HG03095 (cell line): ENCODE data around the gene GRK5.

ENCODE experiments used
- ATAC-seq: cut with Tn5 transposase; IDR thresholded peaks from one replicate; pipeline ENCODE4 v1.9.1; 2021; ENCODE audit warnings: moderate library complexity; ENCODE audit not compliant: unreplicated experiment

GRK5 gene

DNA sequence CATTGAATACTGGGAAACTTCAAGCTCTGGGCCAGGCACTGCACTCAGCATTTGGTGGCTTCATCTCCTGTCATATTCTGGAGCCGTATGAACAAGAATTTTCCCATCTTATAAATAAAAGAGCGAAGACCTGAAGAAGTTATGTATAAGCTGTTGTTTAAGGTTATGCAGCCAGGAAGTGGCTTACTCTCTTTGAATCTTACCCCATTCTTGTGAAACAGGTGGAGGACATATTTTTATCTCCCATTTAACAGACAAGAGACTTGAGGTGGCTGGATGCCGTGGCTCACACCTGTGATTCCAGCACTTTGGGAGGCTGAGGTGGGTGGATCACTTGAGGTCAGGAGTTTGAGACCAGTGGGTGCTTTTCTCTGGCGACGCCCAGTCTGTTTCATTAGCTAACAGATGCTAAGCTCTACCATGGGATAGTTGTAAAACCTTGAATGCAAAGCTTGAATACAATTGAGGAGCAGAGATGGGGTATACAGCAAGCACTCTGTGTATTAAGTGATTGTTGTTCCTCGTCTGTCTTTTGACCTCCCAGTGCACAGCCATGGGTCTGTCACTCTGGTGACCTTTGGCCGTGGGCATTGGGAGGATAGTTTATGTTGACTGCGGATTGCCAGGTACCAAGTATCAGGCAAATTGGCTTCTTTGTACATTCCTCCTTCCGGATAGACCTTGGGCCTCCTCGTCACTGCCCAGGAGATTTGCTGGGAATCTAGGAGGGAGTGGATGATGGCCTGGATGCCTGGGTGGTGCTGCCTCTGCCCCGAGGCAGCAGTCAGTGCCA lies 85.8 kb downstream of the GRK5 start:
- no peak for ATAC-seq

DNA sequence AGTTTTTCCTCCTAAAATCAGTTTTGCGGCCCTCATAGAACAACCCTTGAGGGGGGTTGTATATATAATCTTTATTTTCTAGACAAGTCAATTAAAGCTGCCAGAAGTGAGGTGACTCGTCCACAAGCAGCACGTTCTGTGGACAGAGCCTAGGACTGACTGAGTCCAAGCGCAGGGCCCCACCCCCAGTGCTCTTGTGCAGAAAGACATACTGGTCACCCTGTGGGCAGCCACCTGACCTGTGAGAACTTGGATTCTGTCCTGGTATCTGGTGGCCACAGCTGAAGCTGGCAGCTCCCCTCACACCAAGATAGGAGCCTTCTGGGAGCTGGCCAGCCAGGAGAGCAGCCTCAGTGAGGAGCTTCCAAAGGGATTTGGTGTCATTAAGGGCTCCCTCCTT lies 89.3 kb downstream of the GRK5 start:
- ATAC-seq = no peak

DNA sequence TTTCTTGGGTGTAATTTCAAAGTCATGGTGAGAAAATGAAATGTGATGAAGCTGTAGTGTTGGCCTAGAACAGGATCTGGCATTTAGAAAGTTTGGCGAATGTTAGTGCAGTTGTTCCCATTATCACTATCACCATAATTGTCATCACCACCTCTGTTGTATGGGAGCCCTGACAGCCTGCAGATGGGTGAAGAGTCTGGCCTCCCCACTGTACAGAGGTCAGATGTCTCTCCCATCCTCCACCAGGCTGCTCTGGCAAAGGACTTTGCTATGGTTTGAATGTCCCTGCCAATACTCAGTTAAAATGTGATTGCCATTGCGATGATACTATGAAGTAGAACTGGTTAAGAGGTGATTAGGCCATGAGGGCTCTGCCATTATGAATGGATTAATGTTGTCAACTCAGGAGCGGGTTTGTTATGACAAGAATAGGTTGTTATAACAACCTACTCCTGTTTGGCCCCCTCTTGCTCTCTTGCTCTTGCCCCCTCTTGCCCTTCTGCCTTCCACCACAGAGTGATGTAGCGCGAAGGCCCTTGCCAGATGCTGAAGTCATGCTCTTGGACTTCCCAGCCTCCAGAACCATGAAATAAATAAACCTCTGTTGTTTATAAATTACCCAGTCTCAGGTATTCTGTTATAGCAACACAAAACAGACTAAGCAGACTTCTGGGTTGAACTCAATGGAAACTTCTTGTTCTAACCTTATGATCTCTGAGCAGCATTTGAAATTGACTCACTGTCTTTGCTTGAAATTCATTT lies 90.0 kb downstream of the GRK5 start:
- no peak for ATAC-seq

DNA sequence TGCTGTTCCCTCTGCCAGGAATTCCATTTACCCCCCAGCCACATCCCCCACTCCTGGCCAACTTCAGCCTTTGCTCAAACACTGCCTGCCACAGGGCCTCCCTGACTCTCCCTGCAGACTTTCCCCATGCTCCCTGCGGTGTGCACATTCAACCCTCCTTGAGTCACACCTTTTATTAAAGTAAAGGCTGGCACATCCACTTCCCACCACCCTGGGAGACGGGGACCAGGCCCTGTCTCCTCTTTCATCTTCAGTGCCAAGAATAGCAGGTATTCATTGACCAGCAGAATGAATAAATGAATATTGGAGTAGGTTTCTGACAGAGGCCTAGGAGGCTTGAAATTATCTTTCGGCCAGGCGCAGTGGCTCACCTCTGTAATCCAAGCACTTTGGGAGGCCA lies 91.4 kb downstream of the GRK5 start:
- ATAC-seq = no peak

DNA sequence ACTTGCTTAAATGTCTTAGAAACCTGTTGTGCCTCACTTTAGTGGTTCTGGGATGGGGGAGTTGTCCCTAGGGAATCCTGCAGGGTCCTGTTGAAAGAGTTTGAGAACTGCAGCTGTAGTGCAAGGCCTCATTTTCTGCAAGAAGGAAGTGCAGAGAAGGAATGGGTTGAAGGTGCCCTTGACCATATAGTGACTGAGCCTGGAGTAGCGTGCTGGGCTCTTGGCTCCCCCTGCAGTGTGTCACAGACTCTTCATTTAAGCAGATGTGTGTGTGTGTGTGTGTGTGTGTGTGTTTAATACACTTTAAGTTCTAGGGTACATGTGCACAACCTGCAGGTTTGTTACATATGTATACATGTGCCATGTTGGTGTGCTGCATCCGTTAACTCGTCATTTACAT lies 92.2 kb downstream of the GRK5 start:
- no peak for ATAC-seq

DNA sequence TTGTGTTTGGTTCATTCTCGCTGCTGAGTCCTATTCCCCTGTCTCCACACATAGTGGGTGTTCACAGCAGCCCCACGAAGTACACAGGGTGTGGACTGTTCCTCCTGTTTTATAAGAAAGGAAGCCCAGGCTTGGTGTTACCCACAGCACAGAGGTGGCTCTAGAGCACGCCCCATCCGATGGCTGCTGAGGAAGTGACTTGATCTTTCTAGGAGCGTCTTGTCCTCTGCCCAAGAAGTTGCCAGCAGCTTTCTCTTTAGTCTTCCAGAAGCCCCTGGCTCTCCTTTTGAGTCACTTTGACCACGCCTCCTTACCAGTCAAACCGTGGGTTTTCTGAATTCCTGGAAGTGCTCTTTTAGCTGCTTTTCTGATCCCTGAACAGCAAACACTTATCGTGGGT lies 94.0 kb downstream of the GRK5 start:
- no peak for ATAC-seq

DNA sequence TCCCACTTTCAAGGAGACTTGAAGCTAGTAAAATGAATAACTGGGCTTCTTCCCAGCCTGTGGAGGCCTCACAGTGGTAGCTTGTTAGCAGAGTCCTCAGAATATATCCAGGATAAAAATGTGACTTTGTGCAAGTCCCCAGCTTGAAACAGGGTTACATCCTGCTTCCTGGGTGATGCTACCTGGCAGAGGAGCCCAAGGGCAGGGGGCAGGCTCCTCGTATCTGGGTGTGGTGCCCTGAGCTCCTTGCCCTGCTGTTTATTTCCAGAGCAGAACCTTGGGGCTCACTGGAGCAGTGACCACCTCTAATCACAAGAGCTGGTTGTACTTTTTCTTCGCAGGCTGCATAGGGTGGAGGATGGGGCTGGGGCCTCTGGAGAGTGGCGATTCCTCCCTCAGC lies 94.8 kb downstream of the GRK5 start:
- no peak for ATAC-seq

DNA sequence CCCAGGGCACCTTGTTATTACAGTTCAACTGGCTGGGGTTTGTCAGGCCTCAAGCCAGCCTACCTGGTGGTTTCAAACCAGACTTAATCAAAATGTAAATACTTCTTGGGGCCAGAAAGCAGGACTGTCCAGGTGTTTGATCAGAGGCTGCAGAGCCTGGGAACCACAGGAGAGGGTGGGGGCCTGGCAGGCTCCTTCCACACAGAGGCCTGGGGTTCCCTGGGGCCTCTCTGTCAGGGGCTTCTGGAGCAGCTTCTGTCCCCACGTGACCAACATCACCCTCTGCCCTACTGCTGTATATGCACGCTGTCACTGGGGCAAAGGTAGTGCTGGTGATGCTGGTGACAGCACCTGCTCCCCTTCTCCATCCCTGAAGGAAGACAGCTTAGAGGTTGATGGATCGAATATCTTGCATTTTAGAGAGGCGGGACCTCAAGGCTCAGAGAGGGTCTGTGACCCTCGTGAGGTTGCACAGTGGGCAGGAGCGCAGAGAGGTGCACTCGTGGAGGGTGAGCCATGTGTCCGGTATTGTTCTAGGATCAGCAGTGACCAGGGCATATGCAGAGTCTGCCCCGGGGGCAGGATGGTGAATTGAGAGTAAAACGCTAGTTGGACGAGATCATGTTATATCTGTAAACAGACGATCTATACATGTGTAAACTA lies 95.4 kb downstream of the GRK5 start:
- ATAC-seq = no peak

DNA sequence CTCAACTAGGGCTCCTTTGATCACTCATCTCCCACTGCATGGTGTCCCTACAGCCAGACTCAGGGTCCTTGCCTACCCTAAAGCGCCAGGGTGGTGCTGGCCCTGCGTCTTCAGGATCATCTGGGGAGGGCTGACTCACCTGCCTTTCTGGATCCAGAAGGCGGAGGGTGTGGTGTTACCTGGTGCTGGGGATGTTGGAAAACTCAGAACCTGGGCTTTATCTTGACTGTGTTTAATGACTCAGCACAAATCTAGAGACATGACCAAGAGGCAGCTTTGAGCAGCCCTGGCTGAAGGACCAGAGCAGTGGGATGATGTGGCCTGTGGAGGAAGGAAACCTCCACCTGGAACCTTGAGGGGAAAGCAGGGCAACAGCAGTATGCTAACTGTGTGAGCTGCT lies 96.5 kb downstream of the GRK5 start:
- no peak for ATAC-seq

DNA sequence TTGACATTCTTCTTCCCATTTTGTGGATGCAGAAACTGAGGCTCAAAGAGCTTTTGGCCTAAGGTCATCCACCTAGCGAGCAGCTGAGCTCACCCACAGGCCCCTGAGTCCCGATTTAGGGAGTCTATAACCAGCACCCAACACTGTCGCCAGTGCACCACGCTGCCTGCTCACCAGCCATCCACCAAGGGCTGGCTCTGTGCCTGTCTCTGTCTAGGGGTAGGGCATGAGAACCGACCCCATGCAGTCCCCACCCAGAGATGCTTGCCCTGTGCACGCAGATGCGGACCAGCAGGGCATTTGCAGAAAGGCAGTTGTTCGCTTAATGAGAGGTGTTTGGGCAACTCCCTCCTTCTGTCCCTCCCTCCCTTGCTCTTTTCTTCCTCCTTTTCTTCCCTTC lies 97.2 kb downstream of the GRK5 start:
- no peak for ATAC-seq

DNA sequence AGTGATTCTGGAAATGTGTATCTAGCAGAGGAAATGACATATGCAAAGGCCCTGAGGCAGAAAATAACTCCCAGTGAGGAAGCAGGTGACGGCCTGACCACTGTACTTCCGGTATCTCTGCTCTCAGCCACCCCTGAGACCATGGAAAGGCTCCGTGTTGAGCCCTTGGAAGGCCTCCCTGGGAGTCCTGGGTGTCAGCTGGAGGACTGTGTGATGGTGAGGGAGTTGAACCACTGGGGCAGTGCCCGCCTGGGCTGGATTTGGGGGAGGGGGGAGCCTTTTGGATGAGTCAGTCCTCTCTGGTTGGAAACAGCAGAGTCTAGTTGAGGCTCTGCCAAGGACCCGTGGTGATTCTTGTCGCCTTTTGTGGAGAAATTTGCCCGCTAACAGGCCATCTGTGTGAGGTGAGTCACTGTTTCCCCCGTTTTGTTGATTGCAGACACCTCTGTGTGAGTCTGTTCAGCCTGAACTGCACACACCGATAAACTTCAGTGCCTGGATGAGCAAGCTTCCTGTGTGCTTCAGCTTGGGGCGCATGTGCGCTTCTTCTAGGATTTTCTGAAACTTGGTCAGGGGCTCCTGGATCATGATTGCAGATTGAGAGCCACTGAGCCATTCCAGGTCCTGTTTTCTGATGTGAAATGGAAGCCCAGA lies 98.6 kb downstream of the GRK5 start:
- ATAC-seq = peak; percentile 43

DNA sequence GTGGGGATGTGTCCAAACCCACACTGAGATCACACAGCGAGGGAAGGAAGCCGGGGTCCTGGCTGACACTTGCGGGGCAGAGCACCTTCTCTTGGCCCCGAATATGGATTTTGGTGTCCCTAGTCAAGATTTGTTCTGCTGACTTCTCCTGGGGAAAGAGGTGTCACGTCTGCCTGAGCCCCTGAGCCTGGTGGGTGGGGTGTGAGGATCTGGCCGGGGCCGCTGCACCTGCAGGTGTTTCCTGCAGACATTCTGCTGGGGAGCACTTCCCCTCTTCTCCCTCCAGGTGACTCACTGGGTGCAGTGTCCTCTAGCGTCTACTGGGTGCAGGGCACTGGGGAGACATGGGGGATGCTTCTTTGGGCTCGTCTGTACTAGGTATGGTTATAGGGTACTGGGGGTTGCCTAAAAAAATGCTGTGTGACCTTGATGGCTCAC lies 99.2 kb downstream of the GRK5 start:
- ATAC-seq = peak; percentile 72

DNA sequence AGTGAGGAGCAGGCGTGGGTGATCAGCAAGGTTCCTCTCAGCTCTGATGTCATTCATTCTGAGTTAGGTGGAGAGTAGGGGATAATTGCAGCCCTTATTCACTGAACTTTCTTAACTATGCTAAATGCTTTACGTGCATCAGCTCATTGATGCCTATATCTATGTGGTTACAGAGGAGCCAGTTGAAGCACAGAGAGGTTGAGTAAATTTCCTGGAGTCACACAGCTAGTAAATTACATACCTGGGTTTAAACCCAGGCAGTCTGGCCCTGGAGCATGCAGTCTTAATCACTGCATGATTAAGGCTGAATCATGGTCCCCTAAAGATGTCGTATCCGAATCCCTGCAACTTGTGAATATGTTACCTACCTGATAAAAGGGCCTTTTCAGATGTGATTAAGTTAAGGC lies 99.6 kb downstream of the GRK5 start:
- no peak for ATAC-seq

DNA sequence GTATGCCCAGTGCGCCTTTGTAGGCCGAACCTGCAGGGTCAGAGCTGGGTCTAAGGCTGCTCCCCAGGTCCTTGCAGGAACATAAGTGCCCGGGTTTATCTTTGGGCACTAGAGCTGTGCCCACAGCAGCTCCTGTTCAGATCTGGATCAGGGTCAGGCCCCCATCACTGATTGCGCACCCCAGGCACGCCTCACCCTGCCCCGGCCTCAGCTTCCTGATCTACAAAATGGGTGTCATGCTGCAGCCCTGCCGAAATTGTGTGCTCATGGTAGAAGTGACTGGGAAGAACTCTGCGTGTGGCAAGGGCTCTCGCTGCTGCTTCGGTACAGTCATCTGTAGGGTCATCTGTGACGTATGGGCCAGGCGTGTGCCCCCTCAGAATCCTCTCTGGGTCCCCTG lies 100.7 kb downstream of the GRK5 start:
- ATAC-seq = no peak

DNA sequence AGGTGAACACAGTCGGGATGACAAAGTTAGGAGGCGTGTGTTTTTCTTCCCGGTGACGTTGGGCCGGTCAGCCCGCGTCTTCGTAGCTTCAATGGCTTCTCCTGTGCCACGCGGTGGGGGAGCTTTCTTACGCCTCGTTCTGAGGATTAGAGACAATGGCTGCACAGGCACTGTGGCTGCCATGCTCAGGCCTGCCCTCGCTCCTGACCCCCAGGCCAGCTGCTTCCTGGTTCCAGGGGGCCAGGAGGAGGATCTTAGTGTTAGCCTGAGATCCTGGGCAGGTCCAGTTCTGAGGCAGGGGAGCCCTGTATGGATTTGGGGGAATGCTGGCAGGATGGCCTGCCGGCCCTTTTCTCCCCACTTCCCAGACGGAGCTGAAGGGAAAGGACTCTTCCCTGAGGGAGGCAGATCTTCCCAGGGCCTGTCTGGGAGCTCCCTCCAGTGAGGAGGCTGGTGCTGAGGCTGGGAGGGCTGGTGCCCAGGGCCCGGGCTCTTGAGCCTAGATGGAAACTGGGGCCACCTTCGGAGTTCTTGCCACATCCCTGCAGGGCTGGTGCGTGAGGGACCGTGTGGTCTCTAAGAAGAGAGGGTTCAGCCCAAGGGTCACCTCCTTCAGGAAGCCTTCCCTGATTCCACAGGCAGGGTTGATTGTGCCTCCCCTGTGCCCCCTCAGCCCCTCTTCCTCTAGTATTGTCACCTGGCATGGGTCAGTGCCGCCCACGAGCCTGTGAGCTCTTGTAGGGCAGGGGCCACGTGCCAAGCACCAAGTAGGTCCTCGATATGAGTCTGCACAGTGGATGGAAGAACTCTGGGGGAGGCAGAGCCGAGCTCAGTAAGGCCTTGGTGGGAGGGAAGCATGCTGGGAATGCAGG lies 101.4 kb downstream of the GRK5 start:
- ATAC-seq = no peak

DNA sequence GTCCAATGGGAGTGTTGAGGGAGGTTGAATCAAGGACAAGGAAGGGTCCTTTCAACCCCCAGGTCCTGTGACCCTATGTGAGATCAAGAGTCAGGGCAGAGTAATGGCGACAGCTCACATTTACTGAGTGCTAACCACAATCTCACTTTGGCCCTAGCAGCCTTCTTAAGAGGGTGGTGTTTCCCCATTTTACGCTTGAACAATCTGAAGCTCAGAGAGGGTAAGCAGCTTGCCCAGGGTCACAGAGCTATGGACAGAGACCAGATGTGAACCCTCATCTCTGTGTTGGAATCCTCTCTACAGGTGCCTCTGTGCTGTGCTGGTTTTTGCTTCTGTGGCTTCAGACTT lies 102.0 kb downstream of the GRK5 start:
- no peak for ATAC-seq

DNA sequence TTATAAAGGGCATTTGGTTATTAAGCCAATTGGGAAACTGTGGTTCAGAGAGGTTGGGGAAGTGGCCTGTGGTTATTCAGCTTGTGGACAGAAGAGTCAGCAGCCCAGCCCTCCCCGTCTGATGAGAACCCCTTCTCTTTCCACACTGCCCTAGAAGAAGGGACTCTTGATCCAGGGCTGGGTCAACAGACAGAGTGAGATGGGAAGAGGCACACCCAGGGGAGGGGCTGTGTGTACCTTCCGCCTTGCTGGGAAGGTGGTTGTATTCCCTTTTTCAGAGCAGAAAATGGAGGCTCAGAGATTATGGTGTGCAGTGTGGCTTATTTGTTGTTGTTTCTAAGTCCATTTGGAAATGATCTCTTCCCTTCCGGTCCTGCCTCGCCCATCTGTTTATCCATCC lies 103.4 kb downstream of the GRK5 start:
- no peak for ATAC-seq

DNA sequence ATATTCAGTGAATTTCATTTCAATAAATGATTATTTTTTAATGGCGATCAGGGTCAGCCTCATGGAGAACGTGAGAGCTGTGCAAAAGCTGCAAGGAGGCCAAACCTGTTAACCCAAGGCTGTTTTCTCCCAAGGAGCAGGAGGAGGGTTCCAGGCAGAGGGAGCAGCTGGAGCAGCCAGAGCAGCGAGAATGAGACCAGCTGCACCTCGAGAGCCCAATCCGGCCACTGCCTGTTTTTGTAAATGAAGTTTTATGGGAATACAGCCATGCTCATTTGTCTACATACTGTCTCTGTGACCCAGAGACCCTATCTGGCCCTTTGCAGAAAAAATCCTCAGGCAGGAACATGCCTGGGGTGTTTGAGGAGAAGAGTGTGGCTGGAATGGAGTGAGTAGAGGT lies 104.9 kb downstream of the GRK5 start:
- ATAC-seq = no peak

DNA sequence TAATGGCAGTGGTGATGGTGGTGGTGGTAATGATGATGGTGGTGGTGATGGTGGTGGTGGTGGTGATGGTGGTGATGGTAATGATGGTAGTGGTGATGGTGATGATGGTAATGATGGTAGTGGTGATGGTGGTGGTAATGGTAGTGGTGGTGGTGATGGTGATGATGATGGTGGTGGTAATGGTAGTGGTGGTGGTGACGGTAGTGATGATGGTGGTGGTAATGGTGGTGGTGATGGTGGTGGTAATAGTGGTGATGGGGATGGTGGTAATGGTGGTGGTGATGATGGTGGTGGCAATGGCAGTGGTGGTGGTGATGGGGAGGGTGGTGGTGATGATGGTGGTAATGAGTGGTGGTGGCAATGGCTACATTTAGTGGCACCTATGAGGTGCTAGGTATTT lies 105.7 kb downstream of the GRK5 start:
- ATAC-seq = no peak

DNA sequence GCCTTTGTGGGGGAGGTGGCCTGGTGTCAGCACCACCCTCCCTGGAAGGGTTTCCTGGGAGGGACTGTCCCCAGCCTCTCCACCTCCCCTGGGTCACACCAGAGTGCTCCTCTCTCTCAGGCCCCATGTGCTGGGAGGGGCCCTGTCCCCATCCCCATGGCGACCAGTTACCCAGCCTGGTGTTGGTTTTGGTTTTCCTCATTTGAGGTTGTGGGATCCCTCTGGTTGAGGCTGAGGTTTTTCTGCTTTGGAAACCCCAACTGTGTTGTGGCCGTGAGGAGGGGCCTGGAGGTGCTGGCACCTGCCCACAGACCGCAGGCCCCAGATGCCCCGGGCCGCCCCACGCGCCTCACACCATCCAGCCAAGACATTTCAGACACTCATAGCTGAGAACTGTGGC lies 106.3 kb downstream of the GRK5 start:
- peak; percentile 72 for ATAC-seq

DNA sequence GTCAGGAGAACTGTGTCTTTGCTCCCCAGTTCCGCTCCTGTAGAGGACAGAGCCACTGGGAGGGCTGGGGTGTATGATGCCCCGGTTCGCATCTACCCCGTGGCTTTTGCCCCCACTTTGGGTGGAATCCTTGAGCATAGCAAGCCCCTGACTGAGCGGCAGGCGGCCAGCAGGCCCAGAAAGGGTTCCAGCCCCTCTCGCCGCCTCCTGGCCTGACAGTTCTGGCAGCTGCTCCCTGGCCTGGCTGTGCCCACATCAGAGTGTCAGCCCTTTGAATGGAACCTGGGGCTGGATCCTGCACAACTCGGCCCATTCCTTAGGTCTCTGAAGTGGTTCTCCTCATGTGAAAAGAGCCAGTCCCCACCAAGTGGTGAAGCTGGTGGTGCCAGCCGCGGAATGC lies 106.7 kb downstream of the GRK5 start:
- no peak for ATAC-seq
